AG04450 (cell line): ENCODE data around the gene TMEM185B. TPM values are rescaled to one million over a fixed set of nuclear protein-coding genes. Genes with fewer than 3 reads are reported as not detected.

Experiments
- CTCF ChIA-PET: fragments of 300-600, 350-600 bp; formaldehyde crosslinking; extraction: SDS; loops from one replicate; lab custom pipeline; 2022; ENCODE audit warnings: antibody characterized with exemption, inconsistent platforms; lab: Charles Lee
- POLR2A ChIA-PET: fragments of 350-600 bp; formaldehyde crosslinking; extraction: SDS; loops from one replicate; lab custom pipeline; 2021; ENCODE audit warnings: antibody characterized with exemption, inconsistent platforms; lab: Yijun Ruan, JAX
- DNase-seq: peaks from one replicate; pipeline ENCODE4 v3.0.0-alpha.2; 2011; ENCODE audit warnings: low read depth, low spot score
- H3K27ac ChIP-seq: one replicate; pipeline ENCODE4 v1.5.1; 2012; ENCODE audit warnings: low read depth, low read length, control low read depth
- H3K27me3 ChIP-seq: one replicate; pipeline ENCODE4 v1.6.0; 2012; ENCODE audit warnings: low read length; ENCODE audit not compliant: control insufficient read depth, insufficient read depth
- H3K4me3 ChIP-seq: 2 replicates; pipeline ENCODE4 v1.5.1; 2011; ENCODE audit warnings: mild to moderate bottlenecking, low read depth, low read length, control low read depth
- H3K9me3 ChIP-seq: 2 replicates; pipeline ENCODE4 v1.5.1; 2012; ENCODE audit warnings: low read length; ENCODE audit not compliant: control insufficient read depth, insufficient read depth
- CTCF ChIP-seq: IDR thresholded peaks from 2 replicates; pipeline ENCODE4 v1.5.1; 2011; ENCODE audit warnings: low read depth, low read length, control low read depth, inconsistent platforms
- polyA minus RNA-seq: library from RNA; depleted of rRNA, polyadenylated mRNA; stranded (reverse); fragments of >200 nt; gene quantifications from 2 replicates; pipeline ENCODE4 v1.2.3, GENCODE V29; 2011; rRNA and poly(A)+ RNA removed
- polyA plus RNA-seq: library from polyadenylated mRNA; depleted of rRNA; stranded (reverse); fragments of >200 nt; gene quantifications from 2 replicates; pipeline ENCODE4 v1.2.3, GENCODE V29; 2011; rRNA removed

The TMEM185B gene
- polyA plus RNA-seq (21.8 and 24.3 TPM in 2 replicates), polyA minus RNA-seq (11.6 and 12.3 TPM in 2 replicates)

GRCh38 chr2:120223034-120223912 lies at the start of gene TMEM185B:
TSS of gene TMEM185B (minus strand) at chr2:120223400. CDS start at chr2:120222976, 424 bp downstream.
- H3K27ac ChIP-seq: peak within 1 kb of the TSS; percentile 70
- peak; percentile 38; the same call in 1 of the 2 replicates for TF ChIP-seq CTCF
- H3K9me3 ChIP-seq: peaks cover 8% of the 10 kb centered on the region
- DNase-seq: peak; percentile 36
- H3K4me3 ChIP-seq: peak within 1 kb of the TSS; percentile 66
- POLR2A ChIA-PET: interaction anchor here (0.7 to 1.5 kb wide), 2 partner anchors 29 to 90 kb away, joined by 3 to 11 read pairs; partner anchors contain the start of gene RALB
- no peaks in the 10 kb centered on the region for H3K27me3 ChIP-seq
- CTCF ChIA-PET: interaction anchor here (0.6 to 1.5 kb wide), 6 partner anchors 8 to 521 kb away, joined by 3 to 6 read pairs (median 3); no protein-coding TSS in a partner anchor

GRCh38 chr2:120271711-120272379 lies 48.6 kb upstream of the TMEM185B start:
- CTCF ChIA-PET: interaction anchor here (0.6 to 2.2 kb wide), 3 partner anchors 11 to 85 kb away, joined by 3 to 8 read pairs (median 4); no protein-coding TSS in a partner anchor

GRCh38 chr2:120269816-120270215 lies 46.6 kb upstream of the TMEM185B start:
- ChIA-PET CTCF (interaction anchor here (0.8 to 2.2 kb wide), 2 partner anchors 13 to 43 kb away, joined by 3 to 8 read pairs; no protein-coding TSS in a partner anchor), POLR2A (no interaction called here)
- DNase-seq: no peak
- Histone ChIP-seq H3K27me3 (no peaks in the 10 kb centered on the region), H3K9me3 (peaks cover 7% of the 10 kb centered on the region; the same call in 1 of the 2 replicates), H3K4me3 (no peak overlapping the region), H3K27ac (no peak overlapping the region)
- TF ChIP-seq CTCF: no peak

More at GRCh38 chr2:120271711-120272379, 48.6 kb upstream of the TMEM185B start:
- POLR2A ChIA-PET: no interaction called here
- peaks cover 7% of the 10 kb centered on the region; the same call in 1 of the 2 replicates for H3K9me3 ChIP-seq
- DNase-seq: no peak
- no peaks in the 10 kb centered on the region for H3K27me3 ChIP-seq
- no peak overlapping the region for H3K27ac ChIP-seq
- no peak overlapping the region for H3K4me3 ChIP-seq
- TF ChIP-seq CTCF: no peak

GRCh38 chr2:120269076-120269744 lies 46.0 kb upstream of the TMEM185B start:
- TF ChIP-seq CTCF: no peak
- Histone ChIP-seq H3K4me3 (no peak overlapping the region), H3K9me3 (peaks cover 7% of the 10 kb centered on the region; the same call in 1 of the 2 replicates), H3K27ac (no peak overlapping the region), H3K27me3 (no peaks in the 10 kb centered on the region)
- ChIA-PET POLR2A (no interaction called here), CTCF (no interaction called here)
- DNase-seq: no peak
